Measurements from ENCODE around the gene CFLAR.

DNA sequence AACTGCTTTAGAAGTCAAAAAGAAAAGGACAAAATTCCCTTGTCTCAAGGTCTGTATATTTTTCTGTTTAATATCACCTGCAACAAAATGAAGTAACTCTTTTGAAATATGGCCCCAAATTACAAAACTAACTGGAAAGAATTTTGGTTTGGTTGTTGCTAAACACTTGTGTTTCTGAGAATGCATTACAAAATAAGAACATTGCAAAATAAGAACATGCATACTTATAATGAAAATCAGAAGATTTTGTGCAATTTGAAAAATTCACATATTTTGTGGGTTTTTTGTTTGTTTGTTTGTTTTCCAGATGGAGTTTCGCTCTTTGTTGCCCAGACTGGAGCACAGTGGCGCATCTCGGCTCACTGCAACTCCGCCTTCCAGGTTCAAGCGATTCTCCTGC is 22.4 kb upstream of the CFLAR start:
- TF ChIP-seq, protein P1, sequence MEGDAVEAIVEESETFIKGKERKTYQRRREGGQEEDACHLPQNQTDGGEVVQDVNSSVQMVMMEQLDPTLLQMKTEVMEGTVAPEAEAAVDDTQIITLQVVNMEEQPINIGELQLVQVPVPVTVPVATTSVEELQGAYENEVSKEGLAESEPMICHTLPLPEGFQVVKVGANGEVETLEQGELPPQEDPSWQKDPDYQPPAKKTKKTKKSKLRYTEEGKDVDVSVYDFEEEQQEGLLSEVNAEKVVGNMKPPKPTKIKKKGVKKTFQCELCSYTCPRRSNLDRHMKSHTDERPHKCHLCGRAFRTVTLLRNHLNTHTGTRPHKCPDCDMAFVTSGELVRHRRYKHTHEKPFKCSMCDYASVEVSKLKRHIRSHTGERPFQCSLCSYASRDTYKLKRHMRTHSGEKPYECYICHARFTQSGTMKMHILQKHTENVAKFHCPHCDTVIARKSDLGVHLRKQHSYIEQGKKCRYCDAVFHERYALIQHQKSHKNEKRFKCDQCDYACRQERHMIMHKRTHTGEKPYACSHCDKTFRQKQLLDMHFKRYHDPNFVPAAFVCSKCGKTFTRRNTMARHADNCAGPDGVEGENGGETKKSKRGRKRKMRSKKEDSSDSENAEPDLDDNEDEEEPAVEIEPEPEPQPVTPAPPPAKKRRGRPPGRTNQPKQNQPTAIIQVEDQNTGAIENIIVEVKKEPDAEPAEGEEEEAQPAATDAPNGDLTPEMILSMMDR (IDR thresholded peaks at IDR 0.05; ENCODE audit: insufficient read depth, low read length, poor library complexity, severe bottlenecking): no peak
- TF ChIP-seq EZH2phosphoT487 (conservative IDR thresholded peaks at IDR 0.05; ENCODE audit: low read length): no peak
